Thyroid gland (tissue), 4 donors: ENCODE measurements around the gene FBXL19. TPM values are rescaled to one million over a fixed set of nuclear protein-coding genes. Genes with fewer than 3 reads are reported as not detected.
"Not testable (repeated sequence)": the region's sequence is repeated elsewhere in the genome, so short reads cannot be mapped to it uniquely, and the experiment has no call there.

Experiments
- DNase-seq, 2 donors: peaks; one replicate each; pipeline ENCODE4 v3.0.0-alpha.2; 2019
- H3K27ac ChIP-seq, 3 donors: fragments of 200-600 bp; sonication (generic); 1 replicate in 2 of 3; 2 replicates in 1 of 3; pipeline ENCODE4 v1.5.1; 2016 to 2019; ENCODE audit warnings: mild to moderate bottlenecking in 1 of 3, moderate library complexity in 1 of 3
- H3K27me3 ChIP-seq: fragments of 200-600 bp; sonication (generic); one replicate; pipeline ENCODE4 v1.5.1; 2019
- H3K36me3 ChIP-seq, 2 donors: fragments of 200-600 bp; sonication (generic); one replicate each; pipeline ENCODE4 v1.5.1; 2016 to 2019
- H3K4me1 ChIP-seq, 2 donors: fragments of 200-600 bp; sonication (generic); one replicate each; pipeline ENCODE4 v1.5.1; 2017 to 2019
- H3K4me3 ChIP-seq, 3 donors: fragments of 200-600 bp; sonication (generic); replicated peaks in 1 of 3; 1 replicate in 2 of 3; 2 replicates in 1 of 3; pipeline ENCODE4 v1.5.1; 2016; ENCODE audit warnings: mild to moderate bottlenecking in 1 of 3
- H3K9me3 ChIP-seq: fragments of 200-600 bp; sonication (generic); one replicate; pipeline ENCODE4 v1.5.1; 2017
- CTCF ChIP-seq, 6 experiments: fragments of 200-600 bp in 3 of 6; fragments of 450-650 bp in 3 of 6; sonication (generic) in 3 of 6; IDR thresholded peaks; one replicate each; pipeline ENCODE4 v1.5.1; 2016 to 2019; ENCODE audit warnings: antibody characterized with exemption in 6 of 6, mild to moderate bottlenecking in 2 of 6, inconsistent platforms in 1 of 6, moderate library complexity in 1 of 6
- POLR2A ChIP-seq, 2 donors: fragments of 450-650 bp; IDR thresholded peaks; one replicate each; pipeline ENCODE4 v1.6.1; 2017; ENCODE audit warnings: antibody characterized with exemption in 2 of 2, mild to moderate bottlenecking in 2 of 2, moderate library complexity in 1 of 2
- WGBS, 2 donors: methylation state at CpG; one replicate each; pipeline ENCODE4 v1.1.5; 2017; 5-methylcytosine and 5-hydroxymethylcytosine counted together
- intact Hi-C: fragments of 100-400 bp; cut with DNase I; formaldehyde crosslinking; loops from one replicate; pipeline ENCODE4 v1.15.1; 2023
- total RNA-seq, 4 donors: library from RNA; depleted of rRNA; stranded (reverse); fragments of >200 nt; gene quantifications; one replicate each; pipeline ENCODE4 v1.2.3, GENCODE V29; 2016

Gene FBXL19
- total RNA-seq, 4 donors from 2014 or later, result 11.7 to 24.0 (median 14.4) TPM

GRCh38 chr16:30887927-30888326 is 35.4 kb upstream of the FBXL19 start:
- H3K9me3 ChIP-seq, result no peaks in the 10 kb centered on the region
- H3K4me3 ChIP-seq, result no peak overlapping the region
- H3K27me3 ChIP-seq, result no peaks in the 10 kb centered on the region
- WGBS, 2 donors, result 80 to 86% methylated on average over 9 of the region's 9 CpGs
- TF ChIP-seq POLR2A (IDR thresholded peaks at IDR 0.05) (no peak), CTCF (IDR thresholded peaks at IDR 0.05) (no peak)
- H3K4me1 ChIP-seq, result peaks cover 2 to 18% of the 10 kb centered on the region in 2 donors
- H3K36me3 ChIP-seq, result no peaks in the 10 kb centered on the region
- H3K27ac ChIP-seq, result peak overlapping the region in 2 of 3 donors; percentile 17 to 21
- DNase-seq, result no peak
- intact Hi-C loops, result no loop called here

GRCh38 chr16:30888856-30889499 is 34.4 kb upstream of the FBXL19 start:
- H3K4me3 ChIP-seq, result no peak overlapping the region
- intact Hi-C loops, result no loop called here
- no peaks in the 10 kb centered on the region for H3K36me3 ChIP-seq
- H3K9me3 ChIP-seq, result no peaks in the 10 kb centered on the region
- H3K27ac ChIP-seq, result peak overlapping the region in 2 of 3 donors; percentile 72 to 82
- peak in 1 of 2 donors; percentile 39 for DNase-seq
- H3K4me1 ChIP-seq, result peaks cover 7 to 24% of the 10 kb centered on the region in 2 donors
- no peaks in the 10 kb centered on the region for H3K27me3 ChIP-seq
- 84 to 87% methylated on average over 5 to 8 of the region's 8 CpGs for WGBS, 2 donors
- no peak for TF ChIP-seq POLR2A (IDR thresholded peaks at IDR 0.05)
- no peak for TF ChIP-seq CTCF (IDR thresholded peaks at IDR 0.05)

- intact Hi-C loops, result no loop called here
Measured at GRCh38 chr16:30889721-30890120, 33.7 kb upstream of the FBXL19 start.

GRCh38 chr16:30891043-30891823 is 32.1 kb upstream of the FBXL19 start:
- DNase-seq, H3K9me3 ChIP-seq, H3K4me3 ChIP-seq, H3K27me3 ChIP-seq, H3K36me3 ChIP-seq, intact Hi-C loops: not testable (repeated sequence)
- WGBS, 2 donors, result 89 to 90% methylated on average over 15 of the region's 15 CpGs
- peaks cover 14 to 40% of the 10 kb centered on the region in 2 donors for H3K4me1 ChIP-seq
- H3K27ac ChIP-seq, result peak overlapping the region in 1 of 3 donors; percentile 30

More at GRCh38 chr16:30889721-30890120, 33.7 kb upstream of the FBXL19 start:
- no peak for TF ChIP-seq CTCF (IDR thresholded peaks at IDR 0.05)
- TF ChIP-seq POLR2A (IDR thresholded peaks at IDR 0.05), result no peak
- Histone ChIP-seq H3K9me3 (no peaks in the 10 kb centered on the region), H3K36me3 (no peaks in the 10 kb centered on the region), H3K4me1 (peaks cover 12 to 28% of the 10 kb centered on the region in 2 donors), H3K4me3 (no peak overlapping the region), H3K27ac (peak overlapping the region; percentile 72 to 82 (median 74)), H3K27me3 (no peaks in the 10 kb centered on the region)
- 27 to 47% methylated on average over 5 of the region's 5 CpGs for WGBS, 2 donors
- DNase-seq, result peak; percentile 80 to 88

GRCh38 chr16:30892670-30893416 is 30.5 kb upstream of the FBXL19 start:
- H3K27me3 ChIP-seq, result no peaks in the 10 kb centered on the region
- peaks cover 17 to 47% of the 10 kb centered on the region in 2 donors for H3K4me1 ChIP-seq
- H3K4me3 ChIP-seq, result peak overlapping the region in 2 of 3 donors; percentile 62 to 70
- TF ChIP-seq CTCF (IDR thresholded peaks at IDR 0.05) (no peak), POLR2A (IDR thresholded peaks at IDR 0.05) (no peak)
- no peaks in the 10 kb centered on the region for H3K9me3 ChIP-seq
- 60 to 75% methylated on average over 20 of the region's 20 CpGs for WGBS, 2 donors
- H3K27ac ChIP-seq, result peak overlapping the region; percentile 88 to 90 (median 90)
- intact Hi-C loops, result no loop called here
- DNase-seq, result no peak
- H3K36me3 ChIP-seq, result no peaks in the 10 kb centered on the region
